Cardiac fibroblast (primary cell): ENCODE data around the gene DLG5.

Experiments
- DNase-seq, 2 donors: peaks; one replicate each; pipeline versions ENCODE4 v3.0.0 to v3.0.0-alpha.2; 2010; ENCODE audit warnings: low read depth in 2 of 2
- H3K4me3 ChIP-seq, 2 donors: replicated peaks in 1 of 2; 1 replicate in 1 of 2; 2 replicates in 1 of 2; pipeline ENCODE4 v1.5.1; 2011; ENCODE audit warnings: low read depth in 2 of 2, low read length in 2 of 2, mild to moderate bottlenecking in 2 of 2, moderate library complexity in 1 of 2
- CTCF ChIP-seq: IDR thresholded peaks from one replicate; pipeline ENCODE4 v1.5.1; 2011; ENCODE audit warnings: low read depth, mild to moderate bottlenecking, low read length, inconsistent platforms

The DLG5 gene

GRCh38 chr10:77889277-77889903 lies 37.2 kb downstream of the DLG5 start:
- TF ChIP-seq CTCF: no peak
- DNase-seq: no peak
- H3K4me3 ChIP-seq: no peak overlapping the region

GRCh38 chr10:77888356-77888703 lies 38.2 kb downstream of the DLG5 start:
- peak overlapping the region in 1 of 2 donors; percentile 18 for H3K4me3 ChIP-seq
- no peak for TF ChIP-seq CTCF
- DNase-seq: peak in 1 of 2 donors; percentile 35

DNA sequence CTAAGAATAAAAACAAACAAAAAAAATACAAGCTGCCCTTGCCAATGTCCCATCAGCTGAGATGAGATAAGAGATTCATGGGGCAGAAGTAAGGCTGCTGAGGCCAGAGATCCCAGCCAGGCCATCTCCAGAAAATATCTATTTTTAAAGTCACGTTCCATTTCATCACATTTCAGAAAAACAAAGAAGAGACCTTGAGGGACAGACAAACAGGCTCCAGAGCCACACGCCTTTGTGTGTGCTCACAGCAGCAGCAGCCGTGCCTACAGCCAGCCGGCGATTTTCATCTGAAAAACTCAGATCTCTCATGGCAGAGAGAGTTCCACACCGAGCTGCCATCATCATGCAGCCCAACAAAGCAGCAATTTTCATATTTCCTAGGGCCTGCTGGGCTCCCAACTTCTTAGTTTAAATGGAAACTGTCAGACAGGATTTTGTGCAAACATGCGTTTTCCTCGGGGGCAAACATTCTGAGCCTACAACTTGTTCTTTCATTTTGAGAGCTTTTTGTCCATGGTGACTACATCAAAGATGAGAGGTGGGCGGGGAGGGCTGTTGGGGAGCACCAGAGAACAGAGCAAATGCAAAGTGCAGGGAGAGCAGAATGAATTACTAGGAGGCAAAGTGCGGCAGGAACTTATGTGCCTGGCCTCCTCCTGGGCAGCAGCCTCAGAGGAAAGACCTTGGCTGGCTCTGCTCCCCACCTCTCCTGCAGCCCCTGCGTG lies 38.8 kb downstream of the DLG5 start:
- peak in 1 of 2 donors; percentile 15 for DNase-seq
- TF ChIP-seq CTCF: no peak
- H3K4me3 ChIP-seq: peak overlapping the region in 1 of 2 donors; percentile 18

GRCh38 chr10:77886795-77887355 lies 39.7 kb downstream of the DLG5 start:
- no peak overlapping the region for H3K4me3 ChIP-seq
- no peak for DNase-seq
- TF ChIP-seq CTCF: no peak

GRCh38 chr10:77884181-77884580 lies 42.4 kb downstream of the DLG5 start:
- no peak for DNase-seq
- no peak overlapping the region for H3K4me3 ChIP-seq
- no peak for TF ChIP-seq CTCF

GRCh38 chr10:77881636-77882035 lies 44.9 kb downstream of the DLG5 start:
- no peak for DNase-seq
- TF ChIP-seq CTCF: no peak
- no peak overlapping the region for H3K4me3 ChIP-seq
